Keratinocyte (primary cell): ENCODE results near the gene IL13RA2. TPM values are rescaled to one million over a fixed set of nuclear protein-coding genes. Genes with fewer than 3 reads are reported as not detected.
A peak's percentile ranks its signal among the peaks of the same experiment; 100 is the strongest.

Experiments used
- DNase-seq: peaks from one replicate; pipeline ENCODE4 v3.0.0-alpha.2; 2011; ENCODE audit warnings: low read depth, missing footprints, low spot score
- FAIRE-seq: peaks from 2 replicates; lab custom pipeline; 2011; peaks lifted over from hg19 to GRCh38; lab: Jason Lieb, UNC
- H2AFZ ChIP-seq: 2 replicates; pipeline ENCODE4 v1.6.0; 2012; ENCODE audit warnings: low read length, control low read depth, inconsistent platforms; ENCODE audit not compliant: control insufficient read depth
- H3K27ac ChIP-seq: 2 replicates; pipeline ENCODE4 v1.5.1; 2011; ENCODE audit warnings: low read length; ENCODE audit not compliant: control insufficient read depth, insufficient read depth
- H3K27me3 ChIP-seq: 3 replicates; pipeline ENCODE4 v1.6.0; 2011; ENCODE audit warnings: low read length; ENCODE audit not compliant: control insufficient read depth, insufficient read depth; ENCODE audit errors: extremely low read depth
- H3K36me3 ChIP-seq, 2 experiments: 2 replicates in 1 of 2; 3 replicates in 1 of 2; pipeline ENCODE4 v1.5.1; 2011; ENCODE audit warnings: low read length in 2 of 2, mild to moderate bottlenecking in 1 of 2; ENCODE audit not compliant: control insufficient read depth in 2 of 2, insufficient read depth in 2 of 2; ENCODE audit errors: extremely low read depth in 1 of 2
- H3K4me1 ChIP-seq: 3 replicates; pipeline ENCODE4 v1.5.1; 2011; ENCODE audit warnings: low read length; ENCODE audit not compliant: control insufficient read depth, insufficient read depth; ENCODE audit errors: extremely low read depth
- H3K4me2 ChIP-seq: 3 replicates; pipeline ENCODE4 v1.6.0; 2011; ENCODE audit warnings: low read depth, low read length; ENCODE audit not compliant: control insufficient read depth, insufficient read depth; ENCODE audit errors: extremely low read depth
- H3K4me3 ChIP-seq, 3 experiments: fragments of 200-600 bp in 1 of 3; sonication (generic) in 1 of 3; 2 replicates in 2 of 3; 3 replicates in 1 of 3; pipeline ENCODE4 v1.5.1; 2011 to 2016; ENCODE audit warnings: low read length in 3 of 3, mild to moderate bottlenecking in 3 of 3, control low read depth in 2 of 3, inconsistent platforms in 1 of 3, low read depth in 1 of 3, mixed read lengths in 1 of 3, mixed run types in 1 of 3, moderate library complexity in 1 of 3; ENCODE audit not compliant: control insufficient read depth in 2 of 3, insufficient read depth in 2 of 3; ENCODE audit errors: extremely low read depth in 1 of 3
- H3K79me2 ChIP-seq: 2 replicates; pipeline ENCODE4 v1.6.0; 2012; ENCODE audit warnings: low read length; ENCODE audit not compliant: control insufficient read depth, insufficient read depth
- H3K9ac ChIP-seq: 3 replicates; pipeline ENCODE4 v1.6.0; 2011; ENCODE audit warnings: low read length; ENCODE audit not compliant: control insufficient read depth, insufficient read depth; ENCODE audit errors: extremely low read depth
- H3K9me1 ChIP-seq: 3 replicates; pipeline ENCODE4 v1.6.0; 2011; ENCODE audit warnings: low read length; ENCODE audit not compliant: control insufficient read depth, insufficient read depth; ENCODE audit errors: extremely low read depth
- H3K9me3 ChIP-seq: 2 replicates; pipeline ENCODE4 v1.5.1; 2012; ENCODE audit warnings: low read depth, low read length; ENCODE audit not compliant: control insufficient read depth
- H4K20me1 ChIP-seq: 3 replicates; pipeline ENCODE4 v1.6.0; 2011; ENCODE audit warnings: low read length; ENCODE audit not compliant: control insufficient read depth, insufficient read depth; ENCODE audit errors: extremely low read depth
- EZH2 ChIP-seq: IDR thresholded peaks from one replicate; pipeline ENCODE4 v1.6.1; 2012; ENCODE audit warnings: inconsistent platforms, mild to moderate bottlenecking, low read length, moderate library complexity
- dilution Hi-C: fragments of 300-500 bp; cut with MboI; formaldehyde crosslinking; loops from one replicate; pipeline ENCODE4 v1.7.0; 2020; ENCODE audit warnings: low sequenced_read_pairs; ENCODE audit not compliant: extremely low pct_ligation_motif_present
- polyA plus RNA-seq, 5 experiments: library from polyadenylated mRNA; depleted of rRNA in 3 of 5; stranded (reverse) in 3 of 5; stranded (forward) in 1 of 5; unstranded in 1 of 5; fragments of >200 nt; gene quantifications; 1 replicate in 1 of 5; 2 replicates in 3 of 5; 3 replicates in 1 of 5; pipeline versions ENCODE4 v1.2.1 to v1.2.3, GENCODE V29; 2011 to 2012; ENCODE audit warnings: missing spikeins in 2 of 5, low read depth in 1 of 5, low replicate concordance in 1 of 5
- TF ChIP-seq, protein P1 (sequence below), 3 experiments: IDR thresholded peaks in 1 of 3; conservative IDR thresholded peaks in 1 of 3; optimal IDR thresholded peaks in 1 of 3; 2 replicates in 2 of 3; 3 replicates in 1 of 3; pipeline versions ENCODE3 to v1.5.1; 2011; ENCODE audit warnings: low read length in 3 of 3, mild to moderate bottlenecking in 3 of 3, moderate library complexity in 2 of 3, control low read depth in 1 of 3, inconsistent platforms in 1 of 3; ENCODE audit not compliant: insufficient read depth in 2 of 3; ENCODE audit errors: extremely low read depth in 1 of 3

The IL13RA2 gene
- polyA plus RNA-seq, 1 donor (not counting 4 experiments of a cell fraction or from before 2014, with no cell fraction given), result 0.72 TPM

DNA sequence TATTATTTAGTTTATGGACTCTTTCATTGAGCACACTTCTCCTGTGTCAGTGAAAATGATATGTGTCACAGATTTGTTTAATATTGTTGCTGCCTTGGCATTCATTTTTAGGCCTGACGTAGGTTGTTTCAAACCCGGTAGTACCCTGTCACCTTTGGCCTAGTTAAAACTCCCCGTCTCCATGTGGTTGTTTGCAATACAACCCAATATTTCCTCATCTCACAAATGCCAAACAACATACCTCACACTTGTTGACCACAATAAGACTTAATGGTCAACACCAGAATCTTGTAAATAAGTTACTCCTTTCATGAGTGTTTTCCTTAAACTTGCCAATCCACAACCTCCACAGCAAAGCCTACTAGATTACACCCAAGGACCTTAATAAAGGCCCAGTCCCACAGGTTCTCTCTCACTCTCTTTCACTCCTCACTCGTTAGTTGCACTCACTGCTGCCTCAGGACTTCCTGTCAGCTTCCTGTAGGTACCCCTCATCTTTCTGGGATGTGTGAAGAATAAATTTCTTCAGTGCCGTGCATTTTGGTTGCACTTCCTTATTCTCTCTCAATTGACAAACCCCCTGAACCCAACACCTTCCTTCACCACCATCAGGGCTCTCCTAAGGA is 31.3 kb downstream of the IL13RA2 start:
- dilution Hi-C loops, result no loop called here
- Histone ChIP-seq H4K20me1 (no peaks in the 10 kb centered on the region), H3K9ac (no peak overlapping the region), H3K4me2 (no peak overlapping the region), H3K27ac (no peak overlapping the region), H3K4me3 (no peak overlapping the region), H3K9me3 (no peaks in the 10 kb centered on the region), H3K36me3 (no peaks in the 10 kb centered on the region), H3K9me1 (no peaks in the 10 kb centered on the region), H3K4me1 (no peaks in the 10 kb centered on the region), H3K27me3 (no peaks in the 10 kb centered on the region), H3K79me2 (no peaks in the 10 kb centered on the region), H2AFZ (no peak overlapping the region)
- DNase-seq (no peak), FAIRE-seq (no peak)
- TF ChIP-seq, protein P1, sequence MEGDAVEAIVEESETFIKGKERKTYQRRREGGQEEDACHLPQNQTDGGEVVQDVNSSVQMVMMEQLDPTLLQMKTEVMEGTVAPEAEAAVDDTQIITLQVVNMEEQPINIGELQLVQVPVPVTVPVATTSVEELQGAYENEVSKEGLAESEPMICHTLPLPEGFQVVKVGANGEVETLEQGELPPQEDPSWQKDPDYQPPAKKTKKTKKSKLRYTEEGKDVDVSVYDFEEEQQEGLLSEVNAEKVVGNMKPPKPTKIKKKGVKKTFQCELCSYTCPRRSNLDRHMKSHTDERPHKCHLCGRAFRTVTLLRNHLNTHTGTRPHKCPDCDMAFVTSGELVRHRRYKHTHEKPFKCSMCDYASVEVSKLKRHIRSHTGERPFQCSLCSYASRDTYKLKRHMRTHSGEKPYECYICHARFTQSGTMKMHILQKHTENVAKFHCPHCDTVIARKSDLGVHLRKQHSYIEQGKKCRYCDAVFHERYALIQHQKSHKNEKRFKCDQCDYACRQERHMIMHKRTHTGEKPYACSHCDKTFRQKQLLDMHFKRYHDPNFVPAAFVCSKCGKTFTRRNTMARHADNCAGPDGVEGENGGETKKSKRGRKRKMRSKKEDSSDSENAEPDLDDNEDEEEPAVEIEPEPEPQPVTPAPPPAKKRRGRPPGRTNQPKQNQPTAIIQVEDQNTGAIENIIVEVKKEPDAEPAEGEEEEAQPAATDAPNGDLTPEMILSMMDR (optimal IDR thresholded peaks at IDR 0.05 in 1 of 3, IDR thresholded peaks at IDR 0.05 in 1 of 3, conservative IDR thresholded peaks at IDR 0.05 in 1 of 3; ENCODE audit: extremely low read depth in 1 of 3, insufficient read depth in 2 of 3, low read length in 3 of 3), result no peak
- no peak for TF ChIP-seq EZH2

GRCh38 chrX:114976292-114976691 is 41.1 kb downstream of the IL13RA2 start:
- H3K4me3 ChIP-seq, result no peak overlapping the region
- H3K79me2 ChIP-seq, result no peaks in the 10 kb centered on the region
- no peak for FAIRE-seq
- H3K4me1 ChIP-seq, result peaks cover 5% of the 10 kb centered on the region
- no peaks in the 10 kb centered on the region for H3K9me1 ChIP-seq
- H3K9me3 ChIP-seq, result no peaks in the 10 kb centered on the region
- no peak overlapping the region for H3K4me2 ChIP-seq
- peak; percentile 45 for DNase-seq
- TF ChIP-seq EZH2, result no peak
- TF ChIP-seq, protein P1 (optimal IDR thresholded peaks at IDR 0.05 in 1 of 3, IDR thresholded peaks at IDR 0.05 in 1 of 3, conservative IDR thresholded peaks at IDR 0.05 in 1 of 3; ENCODE audit: extremely low read depth in 1 of 3, insufficient read depth in 2 of 3, low read length in 3 of 3), result no peak
- H3K27ac ChIP-seq, result peak overlapping the region; percentile 65
- H3K9ac ChIP-seq, result no peak overlapping the region
- no peak overlapping the region for H2AFZ ChIP-seq
- H4K20me1 ChIP-seq, result no peaks in the 10 kb centered on the region
- dilution Hi-C loops, result no loop called here
- H3K27me3 ChIP-seq, result no peaks in the 10 kb centered on the region
- no peaks in the 10 kb centered on the region for H3K36me3 ChIP-seq
